NCI-H128 (cell line): ENCODE measurements around the gene DIPK2B.

Experiments
- DNase-seq: peaks from one replicate; lab custom pipeline; 2025; ENCODE audit not compliant: unreplicated experiment; lab: John Stamatoyannopoulos, UW

Gene DIPK2B

DNA sequence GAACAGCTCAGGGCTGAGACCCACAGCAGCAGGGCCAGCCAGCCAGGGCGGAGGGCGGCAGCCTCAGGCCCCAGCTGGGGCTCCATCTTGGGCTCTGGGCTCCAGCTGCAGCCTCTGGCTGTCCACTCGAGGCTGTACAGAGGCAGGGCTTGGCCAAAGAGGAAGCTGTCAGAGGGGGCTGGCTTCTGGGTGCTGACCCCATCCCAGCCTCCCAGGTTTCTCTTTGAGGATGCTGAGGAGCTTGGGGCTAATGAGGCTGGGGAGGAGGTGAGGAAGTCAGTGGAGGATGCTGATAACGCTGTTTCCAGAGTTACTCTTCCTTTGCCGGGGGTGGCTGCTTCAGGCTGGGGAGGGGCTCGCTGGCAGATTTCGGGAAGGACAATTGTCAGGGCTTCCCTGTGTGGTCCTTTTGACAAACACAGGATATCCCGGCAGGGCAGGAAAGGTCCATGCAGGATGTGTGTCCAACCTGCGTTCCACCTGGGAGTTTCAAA is at the start of gene DIPK2B:
DIPK2B (minus strand) TSS at position 136 of the 494 bp plus-strand sequence; CDS start at position 86, 50 bp downstream.
- DNase-seq, result no peak

DNA sequence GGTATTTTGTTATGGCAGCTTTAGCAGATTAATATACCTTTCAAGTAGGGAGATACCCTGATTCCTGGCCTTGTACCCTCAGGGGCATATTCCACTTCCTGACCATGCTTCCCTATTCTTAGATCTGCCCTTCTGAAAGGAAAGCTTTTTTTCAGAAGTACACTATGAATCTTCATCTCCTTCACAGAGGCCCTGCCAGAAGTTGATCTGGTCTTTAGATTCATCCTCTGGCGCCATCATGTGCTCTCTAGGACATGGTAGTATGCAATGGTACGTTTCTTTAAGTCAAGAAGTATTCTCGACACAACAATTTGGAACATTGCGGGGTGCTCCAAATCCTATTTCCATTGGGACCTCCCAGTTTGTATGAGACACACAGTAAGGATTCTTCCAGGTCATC is 39.6 kb upstream of the DIPK2B start:
- DNase-seq, result no peak

GRCh38 chrX:45238489-45238888 is 37.8 kb upstream of the DIPK2B start:
- DNase-seq, result no peak

- DNase-seq, result no peak
These were observed 32.9 kb upstream of the DIPK2B start for GRCh38 chrX:45233531-45233930.

GRCh38 chrX:45232139-45232538 is 31.5 kb upstream of the DIPK2B start:
- no peak for DNase-seq

DNA sequence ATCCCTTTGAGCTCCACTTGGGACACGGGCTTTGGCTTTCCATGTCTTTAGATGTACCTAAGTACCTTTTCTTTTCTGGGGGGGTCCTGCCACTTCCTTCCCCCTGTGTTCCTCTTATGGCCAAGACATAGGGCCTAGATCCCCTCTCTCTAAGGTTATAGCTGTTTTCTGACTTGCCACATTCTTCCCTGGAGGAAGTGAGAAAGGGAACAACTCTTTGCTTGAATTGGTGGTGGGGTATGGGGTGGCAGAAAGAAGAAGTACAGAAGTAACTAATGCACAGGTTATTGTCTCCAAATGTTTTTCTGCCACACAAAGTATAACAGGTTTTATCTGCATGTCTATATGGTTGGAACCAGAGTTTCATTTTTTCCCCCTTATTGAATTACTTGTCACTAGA is 29.7 kb upstream of the DIPK2B start:
- no peak for DNase-seq

DNA sequence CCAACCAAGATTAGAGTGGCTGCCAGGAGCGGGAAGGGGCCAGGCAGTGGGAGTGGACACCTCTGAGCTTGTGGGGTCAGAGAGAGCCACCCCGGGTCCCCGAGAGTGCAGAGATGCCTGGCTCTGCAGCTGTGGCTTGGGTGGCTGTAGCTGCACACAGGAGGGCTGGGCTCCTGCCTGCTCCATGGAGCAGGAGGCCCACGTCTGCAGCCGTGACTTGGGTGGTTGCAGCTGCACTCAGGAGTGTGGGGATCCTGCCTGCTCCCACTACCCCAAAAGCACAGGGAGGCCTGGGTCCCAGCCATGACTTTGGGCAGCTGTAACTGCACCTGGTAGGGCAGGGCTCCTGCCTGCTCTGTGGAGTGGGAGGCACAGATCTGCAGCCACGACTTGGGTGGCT is 28.7 kb upstream of the DIPK2B start:
- no peak for DNase-seq

- DNase-seq, result no peak
These were observed 27.4 kb upstream of the DIPK2B start for GRCh38 chrX:45228126-45228525.

DNA sequence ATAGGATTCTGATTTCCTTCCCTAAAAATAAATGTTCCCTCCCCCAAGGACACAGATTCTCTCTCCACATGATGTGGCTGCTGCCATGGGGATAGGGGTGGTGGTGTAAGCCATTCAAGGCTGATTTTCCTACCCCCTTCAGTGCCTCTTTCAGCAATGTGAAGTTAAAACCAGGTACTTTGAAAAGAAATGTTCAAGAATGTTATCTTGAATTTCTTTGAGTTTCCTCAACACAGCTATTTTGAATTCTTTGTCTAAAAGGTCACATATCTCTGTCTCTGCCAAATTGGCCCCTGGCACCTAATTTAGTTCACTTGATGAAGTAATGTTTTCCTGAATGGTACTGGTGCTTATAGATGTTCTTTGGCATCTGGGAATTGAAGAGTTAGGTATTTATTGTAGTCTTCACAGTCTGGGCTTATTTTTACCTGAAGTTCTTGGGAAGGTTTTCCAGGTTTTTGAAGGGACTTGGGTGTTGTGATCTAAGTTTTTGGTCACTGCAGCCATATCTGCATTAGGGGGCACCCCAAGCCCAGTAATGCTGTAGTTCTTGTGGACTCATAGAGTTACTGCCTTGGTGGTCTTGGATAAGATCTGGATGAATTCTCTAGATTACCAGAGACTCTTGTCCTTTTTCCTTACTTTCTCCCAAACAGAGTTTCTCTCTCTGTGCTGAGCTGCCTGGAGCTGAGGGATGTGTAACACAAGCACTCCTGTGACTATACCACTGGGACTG is 7.6 kb upstream of the DIPK2B start:
- DNase-seq, result no peak

- DNase-seq, result no peak
These were observed 1.5 kb upstream of the DIPK2B start for GRCh38 chrX:45202171-45202570.

DNA sequence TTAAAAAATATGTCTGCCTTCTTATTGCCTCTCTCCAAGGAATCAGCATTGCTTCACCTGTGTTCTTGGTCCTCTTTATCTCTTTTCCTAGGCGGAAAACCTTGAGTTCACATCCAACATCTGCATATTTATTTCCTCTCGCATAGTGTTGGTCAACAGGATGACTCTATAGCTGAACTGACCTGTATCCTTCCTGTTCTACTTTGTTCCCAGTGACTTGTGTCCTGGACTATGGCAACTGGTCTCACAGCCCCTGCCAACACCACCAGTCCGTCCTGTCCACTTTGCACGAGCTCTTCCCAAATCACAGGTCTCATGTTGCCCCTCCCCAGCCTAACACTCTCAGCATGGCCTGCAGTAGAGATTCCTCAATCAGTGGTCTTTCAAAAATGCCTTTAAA is 2.0 kb downstream of the DIPK2B start:
- DNase-seq, result no peak

GRCh38 chrX:45198301-45198700 is 2.4 kb downstream of the DIPK2B start:
- DNase-seq, result no peak

DNA sequence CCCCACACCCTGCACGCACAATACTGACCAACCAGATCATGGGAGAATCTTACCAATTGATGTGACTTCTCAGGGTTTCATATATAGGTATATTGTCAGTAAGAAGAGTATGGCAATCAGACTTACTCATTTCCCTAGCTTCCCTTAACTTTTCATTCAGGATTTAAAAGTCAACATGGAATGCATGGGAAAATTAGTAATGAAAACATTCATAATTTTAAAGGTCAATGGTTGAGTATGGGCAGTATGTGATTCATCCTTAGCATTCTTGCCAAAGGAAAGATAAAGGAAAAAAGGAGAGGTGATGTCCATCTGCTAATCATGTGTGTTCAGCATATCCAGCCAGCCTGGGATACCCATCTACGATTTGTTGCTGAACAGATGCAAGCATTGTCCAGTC is 4.0 kb downstream of the DIPK2B start:
- no peak for DNase-seq

DNA sequence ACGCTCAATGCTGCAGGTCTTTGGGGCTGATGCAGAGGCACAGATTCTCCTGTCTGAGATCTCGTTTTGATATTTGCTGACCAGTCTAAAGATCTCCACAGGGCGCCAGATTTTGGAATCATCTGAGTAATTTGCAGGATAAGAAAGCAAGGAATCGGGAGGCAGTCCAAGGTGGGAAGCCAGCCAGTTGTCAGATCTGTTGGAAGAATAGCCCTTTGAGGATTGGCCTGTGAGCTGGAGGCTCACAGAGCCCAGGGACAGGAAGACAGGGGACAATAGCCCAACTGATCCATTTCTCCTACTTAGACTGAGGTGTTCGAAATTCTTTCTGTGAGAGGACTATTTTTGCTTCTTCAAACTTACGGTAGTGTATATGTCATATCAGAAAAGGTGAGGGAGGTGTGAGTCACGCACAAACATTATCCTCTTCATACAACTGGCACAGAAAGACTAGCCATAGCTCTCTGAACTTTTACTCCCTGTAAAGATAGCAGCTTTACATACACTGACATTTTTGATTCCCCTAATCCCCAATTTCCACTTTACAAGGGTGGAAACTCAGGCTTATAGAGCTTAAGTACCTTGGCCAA is 8.8 kb downstream of the DIPK2B start:
- DNase-seq, result no peak

- DNase-seq, result no peak
These were observed 9.3 kb downstream of the DIPK2B start for GRCh38 chrX:45191383-45191782.

DNA sequence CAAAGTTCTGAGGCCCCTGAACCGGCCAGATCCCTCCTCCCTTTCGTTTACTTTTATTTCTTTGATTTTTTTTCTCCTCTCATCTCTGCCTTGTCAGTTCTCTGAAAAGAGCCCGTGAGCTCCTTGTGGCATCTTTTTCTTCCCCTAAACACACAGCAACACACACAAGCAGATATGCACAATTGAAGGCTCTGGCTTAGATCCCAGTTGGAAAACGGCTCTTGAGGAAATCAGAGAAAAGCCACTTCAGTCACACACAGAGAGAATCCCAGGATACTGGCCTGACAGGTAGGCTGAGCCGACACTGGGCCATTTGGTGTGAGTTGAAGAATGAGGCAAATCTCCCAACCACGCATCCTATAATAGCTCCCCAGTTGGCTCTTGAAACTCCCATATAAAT is 12.9 kb downstream of the DIPK2B start:
- DNase-seq, result no peak

GRCh38 chrX:45186643-45187026 is 14.0 kb downstream of the DIPK2B start:
- no peak for DNase-seq

DNA sequence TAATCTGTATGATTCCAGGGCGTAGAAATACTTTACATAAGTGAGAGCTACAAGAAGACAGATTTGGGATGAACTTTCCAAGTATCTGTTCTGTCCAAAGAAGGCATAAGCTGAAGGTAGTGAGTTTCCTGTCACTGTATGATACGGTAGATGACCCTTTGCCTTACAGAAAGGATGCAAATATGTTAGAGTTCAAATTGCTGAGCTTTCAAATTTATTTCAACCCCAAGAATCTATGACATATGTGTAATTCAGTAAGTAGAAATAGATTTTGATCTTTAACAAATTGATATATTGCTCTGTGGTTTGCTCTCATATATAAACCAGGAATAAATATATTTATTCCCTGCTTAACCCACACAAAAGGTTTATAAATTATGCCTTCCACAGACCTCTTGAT is 16.5 kb downstream of the DIPK2B start:
- no peak for DNase-seq

DNA sequence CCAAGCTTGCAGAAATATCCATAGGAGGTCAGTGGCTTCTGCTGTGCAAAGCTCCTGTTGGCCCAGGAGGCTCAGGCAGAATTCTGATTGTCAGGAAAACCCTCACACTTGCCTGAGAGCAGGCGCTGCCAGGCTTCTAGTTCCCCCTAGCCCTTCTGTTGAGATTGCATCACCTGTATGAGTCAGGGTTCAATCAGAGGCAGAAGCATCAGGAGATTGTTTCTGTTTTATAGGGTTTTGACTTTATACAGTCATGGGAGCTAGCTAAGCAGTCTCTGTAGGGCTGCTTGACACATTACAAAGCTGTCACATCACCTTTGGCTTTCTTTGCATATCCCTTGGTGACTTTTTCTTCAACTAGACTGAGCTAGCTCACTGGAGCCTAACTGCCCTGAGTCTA is 27.8 kb downstream of the DIPK2B start:
- no peak for DNase-seq

DNA sequence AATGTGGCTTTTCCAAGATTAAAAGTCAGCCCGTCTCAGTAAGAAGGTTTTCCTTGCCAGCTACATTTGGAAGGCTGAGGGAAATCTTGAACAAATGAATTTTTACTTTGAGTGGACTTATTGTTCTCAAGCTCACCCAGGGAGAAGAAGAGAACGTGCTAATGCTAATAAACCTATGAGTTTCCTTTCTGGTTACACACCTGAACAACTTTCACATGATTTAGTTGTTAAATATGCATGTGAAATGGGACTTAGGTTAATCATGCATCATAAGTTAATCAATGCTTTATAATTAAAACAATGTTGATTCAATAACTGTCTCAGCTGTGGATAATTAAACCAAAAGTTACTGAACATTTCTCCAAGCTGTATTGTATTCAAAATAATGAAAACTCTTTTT is 33.9 kb downstream of the DIPK2B start:
- DNase-seq, result no peak

GRCh38 chrX:45165726-45166125 is 35.0 kb downstream of the DIPK2B start:
- no peak for DNase-seq

GRCh38 chrX:45164995-45165394 is 35.7 kb downstream of the DIPK2B start:
- no peak for DNase-seq
